Measurements from ENCODE around the gene CLDN1.

Gene CLDN1

DNA sequence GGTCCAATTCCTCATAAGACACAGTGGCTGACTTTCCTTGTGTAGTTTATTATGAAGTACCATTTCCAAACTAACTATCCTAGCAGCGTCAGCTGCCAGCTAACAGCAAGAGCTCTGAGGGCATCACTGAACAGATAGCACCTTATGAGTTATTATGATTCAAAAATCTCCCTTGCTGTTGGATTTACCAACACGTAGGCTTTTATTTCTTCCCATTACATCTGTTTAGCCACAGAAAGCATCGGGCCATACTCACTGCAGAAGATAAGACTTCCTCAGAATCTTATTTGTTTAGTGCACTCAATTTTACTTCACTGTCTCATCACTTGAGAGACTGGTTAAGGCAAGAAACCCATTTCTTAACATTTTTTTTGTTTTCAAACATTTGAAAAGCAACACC, 16.2 kb downstream of the CLDN1 start:
- no peak overlapping the region for H3K23ac ChIP-seq (ENCODE audit: low read length)
- no peak overlapping the region for H2AK5ac ChIP-seq (ENCODE audit: low read length)
- no peak overlapping the region for H3K4me2 ChIP-seq (ENCODE audit: low read length)
- no peak overlapping the region for H4K8ac ChIP-seq (ENCODE audit: low read depth, low read length)
- no CpG with 5 or more reads among the region's 3 CpGs for WGBS (ENCODE audit: extremely low coverage, insufficient coverage, insufficient read length)
- H2BK5ac ChIP-seq (ENCODE audit: low read depth, low read length, poor library complexity), result no peak overlapping the region
- H4K12ac ChIP-seq (ENCODE audit: low read depth, low read length), result no peak overlapping the region
- no peak overlapping the region for H3K4ac ChIP-seq (ENCODE audit: low read depth, low read length)
- H3K79me1 ChIP-seq (ENCODE audit: low read length), result no peaks in the 10 kb centered on the region
- H2BK12ac ChIP-seq (ENCODE audit: low read length), result no peak overlapping the region
- H3K79me2 ChIP-seq (ENCODE audit: control insufficient read depth, insufficient read depth, low read length, poor library complexity), result no peaks in the 10 kb centered on the region
- no peaks in the 10 kb centered on the region for H3K36me3 ChIP-seq (ENCODE audit: control insufficient read depth in 1 of 2, insufficient read depth in 2 of 2, low read length in 2 of 2)
- H3K9ac ChIP-seq (ENCODE audit: low read length), result no peak overlapping the region
- no peak overlapping the region for H3K18ac ChIP-seq (ENCODE audit: low read length)
- H2AFZ ChIP-seq (ENCODE audit: insufficient read depth, low read length, poor library complexity), result no peak overlapping the region
- H3K27ac ChIP-seq (ENCODE audit: low read depth, low read length), result no peak overlapping the region
- H4K91ac ChIP-seq (ENCODE audit: low read depth, low read length), result no peak overlapping the region
- no peaks in the 10 kb centered on the region for H3K27me3 ChIP-seq (ENCODE audit: insufficient read depth, low read length)
- H3K9me3 ChIP-seq (ENCODE audit: insufficient read depth, low read depth, low read length), result no peaks in the 10 kb centered on the region
- H3K4me1 ChIP-seq (ENCODE audit: control insufficient read depth in 1 of 2, insufficient read depth in 2 of 2, low read length in 2 of 2), result no peaks in the 10 kb centered on the region
- no peak overlapping the region for H2BK120ac ChIP-seq (ENCODE audit: insufficient read depth, low read length, poor library complexity)
- no peak overlapping the region for H3K14ac ChIP-seq (ENCODE audit: low read length)
- DNase-seq, result no peak
- no peak overlapping the region for H3K4me3 ChIP-seq (ENCODE audit: low read depth, low read length)

DNA sequence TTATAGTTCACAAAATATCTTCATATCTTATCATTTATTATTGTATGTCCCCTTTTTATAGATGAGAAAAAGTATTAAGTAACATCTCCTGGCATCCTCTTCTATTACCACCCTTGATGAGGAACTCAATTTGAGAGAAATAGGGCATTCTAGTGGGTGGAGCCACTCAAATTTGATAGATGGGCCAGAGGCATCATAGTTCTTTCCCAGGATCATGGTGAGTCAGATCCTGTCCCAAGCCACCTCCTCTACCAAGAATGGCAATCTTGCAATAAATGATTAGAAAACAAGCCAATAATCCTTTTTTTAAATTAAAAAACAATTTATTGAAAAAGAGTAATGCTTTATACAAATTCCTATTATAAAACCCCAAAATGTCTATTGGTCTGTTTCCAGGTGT, 16.8 kb downstream of the CLDN1 start:
- Histone ChIP-seq H4K12ac (ENCODE audit: low read depth, low read length) (no peak overlapping the region), H3K23ac (ENCODE audit: low read length) (no peak overlapping the region), H2BK5ac (ENCODE audit: low read depth, low read length, poor library complexity) (no peak overlapping the region), H2BK12ac (ENCODE audit: low read length) (no peak overlapping the region), H2BK120ac (ENCODE audit: insufficient read depth, low read length, poor library complexity) (no peak overlapping the region), H2AK5ac (ENCODE audit: low read length) (no peak overlapping the region), H3K4me1 (ENCODE audit: control insufficient read depth in 1 of 2, insufficient read depth in 2 of 2, low read length in 2 of 2) (no peaks in the 10 kb centered on the region), H4K91ac (ENCODE audit: low read depth, low read length) (no peak overlapping the region), H2AFZ (ENCODE audit: insufficient read depth, low read length, poor library complexity) (no peak overlapping the region), H3K9ac (ENCODE audit: low read length) (no peak overlapping the region), H3K4me3 (ENCODE audit: low read depth, low read length) (no peak overlapping the region), H3K27me3 (ENCODE audit: insufficient read depth, low read length) (no peaks in the 10 kb centered on the region), H3K79me2 (ENCODE audit: control insufficient read depth, insufficient read depth, low read length, poor library complexity) (no peaks in the 10 kb centered on the region), H3K27ac (ENCODE audit: low read depth, low read length) (no peak overlapping the region), H3K18ac (ENCODE audit: low read length) (no peak overlapping the region), H3K9me3 (ENCODE audit: insufficient read depth, low read depth, low read length) (no peaks in the 10 kb centered on the region), H3K36me3 (ENCODE audit: control insufficient read depth in 1 of 2, insufficient read depth in 2 of 2, low read length in 2 of 2) (no peaks in the 10 kb centered on the region), H3K14ac (ENCODE audit: low read length) (no peak overlapping the region), H3K79me1 (ENCODE audit: low read length) (no peaks in the 10 kb centered on the region), H3K4ac (ENCODE audit: low read depth, low read length) (no peak overlapping the region), H3K4me2 (ENCODE audit: low read length) (no peak overlapping the region), H4K8ac (ENCODE audit: low read depth, low read length) (no peak overlapping the region)
- DNase-seq, result no peak

GRCh38 chr3:190303884-190304283, 18.4 kb downstream of the CLDN1 start:
- no peak overlapping the region for H3K14ac ChIP-seq (ENCODE audit: low read length)
- H4K12ac ChIP-seq (ENCODE audit: low read depth, low read length), result no peak overlapping the region
- no peak overlapping the region for H2AK5ac ChIP-seq (ENCODE audit: low read length)
- no peak overlapping the region for H2BK120ac ChIP-seq (ENCODE audit: insufficient read depth, low read length, poor library complexity)
- no peak overlapping the region for H3K23ac ChIP-seq (ENCODE audit: low read length)
- H2BK5ac ChIP-seq (ENCODE audit: low read depth, low read length, poor library complexity), result no peak overlapping the region
- no peak overlapping the region for H2AFZ ChIP-seq (ENCODE audit: insufficient read depth, low read length, poor library complexity)
- H3K79me2 ChIP-seq (ENCODE audit: control insufficient read depth, insufficient read depth, low read length, poor library complexity), result no peaks in the 10 kb centered on the region
- H3K79me1 ChIP-seq (ENCODE audit: low read length), result no peaks in the 10 kb centered on the region
- DNase-seq, result no peak
- no peak overlapping the region for H4K91ac ChIP-seq (ENCODE audit: low read depth, low read length)
- no peaks in the 10 kb centered on the region for H3K9me3 ChIP-seq (ENCODE audit: insufficient read depth, low read depth, low read length)
- H3K4me3 ChIP-seq (ENCODE audit: low read depth, low read length), result no peak overlapping the region
- no peak overlapping the region for H3K27ac ChIP-seq (ENCODE audit: low read depth, low read length)
- H3K4me2 ChIP-seq (ENCODE audit: low read length), result no peak overlapping the region
- no peak overlapping the region for H2BK12ac ChIP-seq (ENCODE audit: low read length)
- H3K18ac ChIP-seq (ENCODE audit: low read length), result no peak overlapping the region
- H3K9ac ChIP-seq (ENCODE audit: low read length), result no peak overlapping the region
- H3K27me3 ChIP-seq (ENCODE audit: insufficient read depth, low read length), result no peaks in the 10 kb centered on the region
- H4K8ac ChIP-seq (ENCODE audit: low read depth, low read length), result no peak overlapping the region
- H3K36me3 ChIP-seq (ENCODE audit: control insufficient read depth in 1 of 2, insufficient read depth in 2 of 2, low read length in 2 of 2), result no peaks in the 10 kb centered on the region
- no peak overlapping the region for H3K4ac ChIP-seq (ENCODE audit: low read depth, low read length)
- WGBS (ENCODE audit: extremely low coverage, insufficient coverage, insufficient read length), result no CpG with 5 or more reads among the region's 1 CpG
- H3K4me1 ChIP-seq (ENCODE audit: control insufficient read depth in 1 of 2, insufficient read depth in 2 of 2, low read length in 2 of 2), result no peaks in the 10 kb centered on the region

DNA sequence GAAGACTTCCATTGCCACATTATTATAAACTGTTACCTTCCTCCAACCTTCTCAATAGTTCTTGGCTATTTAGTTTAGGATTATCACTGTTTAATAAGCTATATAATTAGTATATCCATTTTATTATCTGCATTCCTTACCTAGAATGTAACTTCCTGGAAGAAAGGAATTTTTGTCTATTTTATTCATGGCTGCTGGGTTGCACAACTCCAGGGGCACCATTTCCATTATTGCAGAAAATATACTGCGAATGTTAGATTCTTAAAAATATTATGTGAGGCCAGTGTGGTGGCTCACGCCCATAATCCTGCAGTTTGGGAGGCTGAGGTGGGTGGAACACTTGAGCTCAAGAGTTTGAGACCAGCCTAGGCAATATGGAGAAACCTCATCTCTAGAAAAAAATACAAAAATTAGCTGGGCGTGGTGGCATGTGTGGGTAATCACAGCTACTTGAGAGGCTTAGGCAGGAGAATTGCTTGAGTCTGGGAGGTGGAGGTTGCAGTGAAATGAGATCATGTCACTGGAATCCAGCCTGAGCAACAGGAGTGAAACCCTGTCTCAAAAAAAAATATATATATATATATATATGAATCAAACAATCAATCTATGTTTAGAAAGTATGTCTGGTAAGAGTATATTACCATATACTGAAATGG, 19.9 kb downstream of the CLDN1 start:
- Histone ChIP-seq H3K79me2 (ENCODE audit: control insufficient read depth, insufficient read depth, low read length, poor library complexity) (no peaks in the 10 kb centered on the region), H3K27me3 (ENCODE audit: insufficient read depth, low read length) (no peaks in the 10 kb centered on the region), H3K4me2 (ENCODE audit: low read length) (no peak overlapping the region), H4K91ac (ENCODE audit: low read depth, low read length) (no peak overlapping the region), H2AFZ (ENCODE audit: insufficient read depth, low read length, poor library complexity) (no peak overlapping the region), H3K79me1 (ENCODE audit: low read length) (no peaks in the 10 kb centered on the region), H4K8ac (ENCODE audit: low read depth, low read length) (no peak overlapping the region), H3K4me1 (ENCODE audit: control insufficient read depth in 1 of 2, insufficient read depth in 2 of 2, low read length in 2 of 2) (no peaks in the 10 kb centered on the region), H3K23ac (ENCODE audit: low read length) (no peak overlapping the region), H4K12ac (ENCODE audit: low read depth, low read length) (no peak overlapping the region), H3K14ac (ENCODE audit: low read length) (no peak overlapping the region), H3K4me3 (ENCODE audit: low read depth, low read length) (no peak overlapping the region), H3K4ac (ENCODE audit: low read depth, low read length) (no peak overlapping the region), H2BK120ac (ENCODE audit: insufficient read depth, low read length, poor library complexity) (no peak overlapping the region), H3K36me3 (ENCODE audit: control insufficient read depth in 1 of 2, insufficient read depth in 2 of 2, low read length in 2 of 2) (no peaks in the 10 kb centered on the region), H3K27ac (ENCODE audit: low read depth, low read length) (no peak overlapping the region), H3K9ac (ENCODE audit: low read length) (no peak overlapping the region), H2AK5ac (ENCODE audit: low read length) (no peak overlapping the region), H3K9me3 (ENCODE audit: insufficient read depth, low read depth, low read length) (no peaks in the 10 kb centered on the region), H2BK5ac (ENCODE audit: low read depth, low read length, poor library complexity) (no peak overlapping the region), H2BK12ac (ENCODE audit: low read length) (no peak overlapping the region), H3K18ac (ENCODE audit: low read length) (no peak overlapping the region)
- DNase-seq, result peak; percentile 18 to 35
- WGBS (ENCODE audit: extremely low coverage, insufficient coverage, insufficient read length), result no CpG with 5 or more reads among the region's 3 CpGs

Measured in trophoblast cell (in vitro differentiated cells and primary cell).